Ascending aorta (tissue), 2 donors: ENCODE measurements around the gene ARHGEF7. TPM values are rescaled to one million over a fixed set of nuclear protein-coding genes. Genes with fewer than 3 reads are reported as not detected.

ENCODE experiments used
- DNase-seq, 2 donors: peaks; one replicate each; pipeline ENCODE4 v3.0.0-alpha.2; 2019; ENCODE audit warnings: low spot score in 2 of 2
- H3K27ac ChIP-seq, 2 donors: fragments of 200-600 bp; sonication (generic); one replicate each; pipeline ENCODE4 v1.5.1; 2016 to 2017; ENCODE audit warnings: mild to moderate bottlenecking in 1 of 2
- H3K27me3 ChIP-seq: fragments of 200-600 bp; sonication (generic); one replicate; pipeline ENCODE4 v1.5.1; 2017
- H3K36me3 ChIP-seq, 2 donors: fragments of 200-600 bp; sonication (generic); one replicate each; pipeline ENCODE4 v1.5.1; 2016
- H3K4me1 ChIP-seq, 2 donors: fragments of 200-600 bp; sonication (generic); one replicate each; pipeline ENCODE4 v1.5.1; 2016 to 2017; ENCODE audit warnings: mild to moderate bottlenecking in 1 of 2
- H3K4me3 ChIP-seq, 2 donors: fragments of 200-600 bp; sonication (generic); one replicate each; pipeline ENCODE4 v1.5.1; 2016 to 2017; ENCODE audit warnings: mild to moderate bottlenecking in 1 of 2
- H3K9me3 ChIP-seq, 2 donors: fragments of 200-600 bp; sonication (generic); one replicate each; pipeline ENCODE4 v1.5.1; 2016
- CTCF ChIP-seq, 3 experiments: fragments of 200-600 bp in 2 of 3; fragments of 450-650 bp in 1 of 3; sonication (generic) in 2 of 3; IDR thresholded peaks; one replicate each; pipeline ENCODE4 v1.5.1; 2016 to 2019; ENCODE audit warnings: antibody characterized with exemption in 3 of 3, mild to moderate bottlenecking in 1 of 3, moderate library complexity in 1 of 3
- intact Hi-C: fragments of 100-400 bp; cut with DNase I; formaldehyde crosslinking; loops from one replicate; pipeline ENCODE4 v1.15.1; 2023
- total RNA-seq: library from RNA; depleted of rRNA; stranded (reverse); fragments of >200 nt; gene quantifications from one replicate; pipeline ENCODE4 v1.1.0, GENCODE V29; 2016

ARHGEF7 gene
- total RNA-seq, 1 donor from 2014 or later = 32.2 TPM

GRCh38 chr13:111245576-111246384 lies 130.7 kb downstream of the ARHGEF7 start:
- TF ChIP-seq CTCF (IDR thresholded peaks at IDR 0.05) = no peak
- intact Hi-C loops = no loop called here
- Histone ChIP-seq H3K36me3 (peaks cover 26 to 46% of the 10 kb centered on the region in 2 donors), H3K9me3 (no peaks in the 10 kb centered on the region), H3K4me1 (peaks cover 0 to 12% of the 10 kb centered on the region in 2 donors), H3K4me3 (no peak overlapping the region), H3K27ac (no peak overlapping the region), H3K27me3 (no peaks in the 10 kb centered on the region)
- peak in 1 of 2 donors; percentile 15 for DNase-seq

GRCh38 chr13:111247552-111247951 lies 132.4 kb downstream of the ARHGEF7 start:
- intact Hi-C loops = no loop called here
- no peaks in the 10 kb centered on the region for H3K27me3 ChIP-seq
- no peak for TF ChIP-seq CTCF (IDR thresholded peaks at IDR 0.05)
- H3K27ac ChIP-seq = peak overlapping the region in 1 of 2 donors; percentile 13
- peaks cover 33 to 57% of the 10 kb centered on the region in 2 donors for H3K36me3 ChIP-seq
- peaks cover 0 to 21% of the 10 kb centered on the region in 2 donors for H3K4me1 ChIP-seq
- peak in 1 of 2 donors; percentile 28 for DNase-seq
- no peaks in the 10 kb centered on the region for H3K9me3 ChIP-seq
- H3K4me3 ChIP-seq = no peak overlapping the region

GRCh38 chr13:111248822-111249221 lies 133.7 kb downstream of the ARHGEF7 start:
- DNase-seq = no peak
- H3K4me1 ChIP-seq = peaks cover 0 to 32% of the 10 kb centered on the region in 2 donors
- intact Hi-C loops = loop anchor here (2.0 kb wide), 1 partner anchor 20 kb away; no protein-coding TSS in a partner anchor

GRCh38 chr13:111249637-111250360 lies 134.7 kb downstream of the ARHGEF7 start:
- DNase-seq = no peak
- H3K27ac ChIP-seq = peak overlapping the region in 1 of 2 donors; percentile 33
- no peak for TF ChIP-seq CTCF (IDR thresholded peaks at IDR 0.05)
- H3K4me3 ChIP-seq = no peak overlapping the region
- no peaks in the 10 kb centered on the region for H3K9me3 ChIP-seq
- intact Hi-C loops = loop anchor here (2.0 kb wide), 1 partner anchor 21 kb away; no protein-coding TSS in a partner anchor
- H3K4me1 ChIP-seq = peaks cover 0 to 32% of the 10 kb centered on the region in 2 donors
- no peaks in the 10 kb centered on the region for H3K27me3 ChIP-seq
- H3K36me3 ChIP-seq = peaks cover 27 to 60% of the 10 kb centered on the region in 2 donors

More at GRCh38 chr13:111248822-111249221, 133.7 kb downstream of the ARHGEF7 start:
- H3K27ac ChIP-seq = peak overlapping the region in 1 of 2 donors; percentile 33
- H3K9me3 ChIP-seq = no peaks in the 10 kb centered on the region
- no peak overlapping the region for H3K4me3 ChIP-seq
- peaks cover 33 to 62% of the 10 kb centered on the region in 2 donors for H3K36me3 ChIP-seq
- TF ChIP-seq CTCF (IDR thresholded peaks at IDR 0.05) = no peak
- no peaks in the 10 kb centered on the region for H3K27me3 ChIP-seq

GRCh38 chr13:111251646-111252445 lies 136.7 kb downstream of the ARHGEF7 start:
- no peak for TF ChIP-seq CTCF (IDR thresholded peaks at IDR 0.05)
- Histone ChIP-seq H3K27ac (peak overlapping the region in 1 of 2 donors; percentile 30), H3K4me3 (no peak overlapping the region), H3K4me1 (peaks cover 0 to 32% of the 10 kb centered on the region in 2 donors), H3K36me3 (peaks cover 17 to 49% of the 10 kb centered on the region in 2 donors), H3K27me3 (no peaks in the 10 kb centered on the region), H3K9me3 (no peaks in the 10 kb centered on the region)
- intact Hi-C loops = no loop called here
- no peak for DNase-seq
